Lung microvascular endothelial cell (primary cell): ENCODE data around the gene HOXA3. TPM values are rescaled to one million over a fixed set of nuclear protein-coding genes. Genes with fewer than 3 reads are reported as not detected.

Source experiments
- DNase-seq, 2 donors: peaks; one replicate each; pipeline versions ENCODE4 v3.0.0 to v3.0.0-alpha.2; 2010; ENCODE audit warnings: low read depth in 2 of 2
- total RNA-seq: library from RNA; depleted of rRNA; stranded (reverse); fragments of >200 nt; gene quantifications from 2 replicates; pipeline ENCODE4 v1.2.1, GENCODE V29; 2014

Gene HOXA3
- total RNA-seq, 1 donor from 2014 or later: 5.0 TPM

GRCh38 chr7:27145914-27146412 lies 6.4 kb downstream of the HOXA3 start:
- no peak for DNase-seq

DNA sequence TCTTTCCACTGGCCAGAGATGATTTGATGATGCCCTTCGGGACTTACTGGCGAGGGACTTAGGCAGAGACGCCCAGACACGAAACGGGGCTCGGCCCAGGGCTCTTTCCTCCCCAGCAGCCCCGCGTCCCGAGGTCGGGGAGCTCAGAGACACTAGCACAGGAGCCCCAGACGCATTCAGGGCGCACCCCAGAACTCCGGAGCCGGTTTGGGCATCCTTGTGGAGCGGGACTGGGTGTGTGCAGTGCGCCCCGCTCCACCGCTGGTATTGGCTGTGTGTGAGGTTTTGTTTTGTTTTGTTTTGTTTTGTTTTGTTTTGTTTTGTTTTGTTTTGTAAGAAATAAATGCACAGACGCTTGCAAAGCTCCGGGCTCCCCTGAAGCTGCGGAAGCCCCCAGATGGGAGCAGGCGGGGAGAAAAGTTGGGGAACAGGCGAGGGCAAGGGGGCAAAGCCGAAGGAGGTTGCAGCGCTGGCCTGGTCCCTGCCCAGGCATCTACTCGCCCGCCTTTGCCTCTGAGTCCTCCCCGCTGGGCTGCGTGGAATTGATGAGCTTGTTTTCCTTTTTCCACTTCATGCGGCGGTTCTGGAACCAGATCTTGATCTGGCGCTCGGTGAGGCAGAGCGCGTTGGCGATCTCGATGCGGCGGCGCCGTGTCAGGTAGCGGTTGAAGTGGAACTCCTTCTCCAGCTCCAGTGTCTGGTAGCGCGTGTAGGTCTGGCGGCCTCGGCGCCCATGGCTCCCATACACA lies 7.0 kb downstream of the HOXA3 start:
- DNase-seq: no peak

- no peak for DNase-seq
Observed at GRCh38 chr7:27144781-27145164, 7.6 kb downstream of the HOXA3 start.

DNA sequence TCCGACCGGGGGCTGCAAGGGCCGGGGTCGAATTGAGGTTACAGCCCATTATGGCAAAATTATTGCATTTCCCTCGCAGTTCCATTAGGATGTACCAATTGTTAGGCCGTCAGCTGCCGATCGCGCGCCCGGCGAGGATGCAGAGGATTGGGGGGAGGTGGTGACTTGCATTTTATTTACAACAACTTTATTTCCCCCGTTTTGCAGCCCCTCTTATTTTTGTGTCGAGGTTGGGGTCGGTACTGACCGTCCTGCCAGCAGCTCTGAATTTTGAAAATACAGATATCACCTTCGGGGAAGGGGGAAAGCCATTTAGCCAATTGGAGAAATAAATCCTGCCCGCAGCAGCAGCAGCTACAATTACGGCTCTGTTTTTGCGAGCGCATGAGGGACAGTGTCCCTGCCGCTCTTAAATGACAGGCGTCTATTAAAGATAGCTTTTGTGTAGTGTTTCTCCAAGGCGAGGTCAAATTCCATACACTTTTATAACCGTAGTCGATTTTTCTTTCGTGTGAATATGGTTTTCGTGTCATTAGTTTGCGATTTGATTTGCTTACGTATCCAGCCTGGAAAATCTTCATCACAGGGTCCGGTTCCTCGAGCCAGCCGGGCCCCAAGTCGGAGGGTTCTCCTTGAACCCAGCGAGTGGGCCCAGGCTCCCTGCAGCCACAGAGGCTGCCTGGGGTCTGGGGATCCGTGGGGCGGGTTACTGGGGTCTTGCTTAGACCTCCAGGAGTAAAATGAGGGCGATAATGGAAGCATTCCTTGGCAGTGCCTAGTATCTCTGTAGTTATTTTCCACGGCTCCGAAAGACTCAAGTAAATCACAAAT lies 8.2 kb downstream of the HOXA3 start:
- DNase-seq: peak in 1 of 2 donors; percentile 48

- DNase-seq: peak; percentile 93 to 99
Observed at GRCh38 chr7:27143023-27143949, 9.1 kb downstream of the HOXA3 start, which contains the start of gene HOXA5. Gene HOXA5 (minus strand): TSS chr7:27143681. CDS start chr7:27143607, 74 bp downstream.

DNA sequence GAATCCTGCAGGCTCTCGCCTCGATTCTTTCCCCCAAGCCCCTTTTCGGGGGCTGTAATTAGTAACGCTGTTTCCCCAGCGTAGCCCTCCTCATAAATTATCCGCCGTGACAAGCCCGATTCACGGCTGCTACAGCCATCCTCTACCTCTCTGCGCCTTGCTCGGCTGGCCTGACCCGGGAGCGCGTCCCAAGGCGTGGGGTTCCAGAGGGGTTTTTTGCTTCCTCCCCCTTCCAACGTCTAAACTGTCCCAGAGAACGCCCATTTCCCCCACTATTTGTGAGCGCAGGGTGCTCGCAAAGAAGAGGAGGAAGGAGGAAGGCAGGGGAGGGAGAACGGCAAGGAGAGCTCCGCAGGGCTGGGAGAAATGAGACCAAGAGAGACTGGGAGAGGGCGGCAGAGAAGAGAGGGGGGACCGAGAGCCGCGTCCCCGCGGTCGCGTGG lies 9.8 kb downstream of the HOXA3 start:
- peak in 1 of 2 donors; percentile 31 for DNase-seq

GRCh38 chr7:27141923-27142579 lies 10.3 kb downstream of the HOXA3 start:
- DNase-seq: peak; percentile 81

- peak in 1 of 2 donors; percentile 52 for DNase-seq
Observed at GRCh38 chr7:27141137-27141922, 11.1 kb downstream of the HOXA3 start.

GRCh38 chr7:27140126-27140857 lies 12.1 kb downstream of the HOXA3 start:
- peak in 1 of 2 donors; percentile 38 for DNase-seq

DNA sequence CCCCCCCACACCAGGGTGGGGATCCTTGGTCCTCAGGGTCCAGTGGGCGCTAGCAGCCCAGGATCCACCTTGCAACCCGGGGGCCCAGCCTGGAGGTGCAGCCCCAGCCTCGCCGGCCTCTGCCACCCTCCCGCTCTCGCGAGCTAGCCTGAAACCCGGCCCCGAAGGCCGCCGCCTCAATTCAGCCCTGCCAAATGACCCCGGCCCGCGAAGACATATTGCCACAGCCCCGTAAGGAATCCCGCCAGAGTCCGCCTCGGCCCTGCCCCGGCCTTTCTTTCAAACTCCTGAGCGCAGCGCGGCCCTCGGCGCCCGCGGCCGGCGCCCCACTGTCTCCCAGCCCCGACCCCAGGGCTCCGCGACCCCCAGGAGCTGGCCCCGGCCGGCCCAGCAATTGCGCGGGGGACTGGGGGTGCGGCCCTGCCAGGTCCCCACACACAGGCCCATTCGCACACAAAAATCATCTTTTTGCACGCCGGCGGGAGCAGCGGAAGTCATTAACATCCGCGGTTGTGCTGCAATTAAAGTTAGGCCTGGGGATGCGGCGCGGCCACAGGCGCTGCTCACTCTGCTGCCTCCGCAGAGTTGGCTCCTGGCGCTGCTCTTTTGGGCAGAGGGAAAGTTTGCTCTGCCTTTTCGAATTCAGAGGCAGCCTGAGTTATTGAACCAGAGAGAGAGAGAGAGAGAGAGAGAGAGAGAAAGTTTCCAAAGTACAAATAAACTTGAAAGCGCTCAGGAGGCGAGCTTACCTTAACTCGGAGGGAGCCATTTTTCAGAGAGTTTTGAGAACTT lies 12.9 kb downstream of the HOXA3 start:
- peak in 1 of 2 donors; percentile 69 for DNase-seq

DNA sequence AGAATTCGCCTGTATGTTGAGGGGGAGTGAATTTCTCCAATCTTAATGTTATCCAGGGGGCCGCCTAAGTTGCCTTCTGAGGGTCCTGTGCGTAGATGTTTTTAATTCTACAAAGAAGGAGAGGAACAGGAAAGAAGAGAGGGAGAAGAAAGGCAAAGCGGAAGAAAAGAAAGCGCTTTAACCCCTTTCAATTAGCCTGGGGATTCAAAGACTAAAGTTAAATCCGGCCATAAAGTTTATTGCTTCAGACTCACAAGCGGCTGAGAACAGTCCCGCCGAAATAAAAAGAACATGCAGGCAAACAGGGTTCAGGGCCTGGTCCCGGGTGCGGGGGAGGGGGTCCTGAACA lies 13.4 kb downstream of the HOXA3 start:
- no peak for DNase-seq

- no peak for DNase-seq
Observed at GRCh38 chr7:27138472-27138871, 13.9 kb downstream of the HOXA3 start.

DNA sequence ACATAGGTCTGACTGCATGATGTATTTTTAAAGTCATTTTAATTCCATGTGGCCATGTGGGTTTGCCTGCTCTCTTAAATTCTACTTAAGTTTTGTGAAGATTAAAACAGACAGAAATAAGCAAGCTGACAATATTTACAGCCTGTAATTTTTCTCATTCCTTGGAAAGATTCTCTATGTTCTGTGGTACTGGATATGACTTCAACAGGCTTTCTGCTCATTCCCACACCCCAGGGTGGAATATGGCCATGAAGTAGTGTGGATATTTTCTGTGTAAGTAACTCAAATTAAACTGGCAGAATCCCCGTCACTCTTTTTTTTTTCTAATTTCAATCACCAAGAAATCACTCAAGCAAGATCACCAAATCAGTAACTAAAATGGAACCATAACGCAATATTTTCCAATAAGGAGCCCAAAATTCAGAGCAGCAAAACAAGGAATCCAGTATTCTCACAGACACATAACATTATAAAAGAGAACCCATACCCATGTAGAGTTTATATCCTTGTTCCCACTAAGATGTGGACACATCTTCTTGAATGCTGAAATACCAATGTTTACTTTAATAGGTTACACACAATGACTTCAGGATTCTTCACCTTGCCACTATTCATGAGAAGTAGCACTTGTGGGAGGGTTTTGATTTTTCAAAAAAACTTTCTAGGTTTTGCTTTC lies 14.6 kb downstream of the HOXA3 start:
- no peak for DNase-seq

- peak; percentile 84 to 93 for DNase-seq
Observed at GRCh38 chr7:27134392-27134791, 18.0 kb downstream of the HOXA3 start.

DNA sequence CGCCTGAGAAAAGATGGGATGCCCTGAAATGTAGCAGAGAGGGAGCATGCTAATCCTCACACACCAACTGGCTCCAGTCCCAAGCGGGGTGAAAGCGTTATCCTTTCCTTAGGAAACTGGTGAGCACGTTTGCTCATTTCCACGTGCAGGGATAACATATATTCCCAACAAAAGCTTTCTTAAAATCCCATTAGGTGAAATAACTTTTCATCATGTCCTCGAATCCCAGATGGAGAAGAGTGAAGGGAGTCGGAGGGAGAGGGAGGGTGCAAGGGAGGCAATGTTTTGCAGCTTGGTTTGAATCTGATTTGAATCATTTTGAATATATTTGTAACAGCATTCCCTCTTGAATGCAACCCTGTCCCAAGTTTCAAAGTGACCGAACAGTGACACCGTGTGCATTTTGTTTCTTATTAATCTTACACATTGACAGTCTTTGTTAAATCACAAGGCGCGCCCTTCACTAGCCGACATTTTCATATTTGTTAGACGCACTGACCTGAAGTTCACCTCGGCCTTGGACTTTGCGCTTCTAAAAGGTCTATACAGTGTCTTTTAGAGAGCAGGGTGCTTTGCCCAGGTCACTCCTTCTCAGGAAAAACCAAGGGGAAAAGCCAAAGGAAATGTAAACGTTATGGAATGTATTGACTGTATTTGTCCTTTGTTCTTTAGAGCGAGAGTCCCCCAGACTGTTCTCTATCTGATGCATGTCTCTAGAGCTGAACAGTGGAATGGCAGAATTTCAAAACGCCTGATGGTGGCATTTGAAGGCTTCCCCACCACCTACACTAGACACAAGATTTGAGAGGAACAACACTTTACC lies 18.8 kb downstream of the HOXA3 start:
- DNase-seq: peak; percentile 57 to 60

DNA sequence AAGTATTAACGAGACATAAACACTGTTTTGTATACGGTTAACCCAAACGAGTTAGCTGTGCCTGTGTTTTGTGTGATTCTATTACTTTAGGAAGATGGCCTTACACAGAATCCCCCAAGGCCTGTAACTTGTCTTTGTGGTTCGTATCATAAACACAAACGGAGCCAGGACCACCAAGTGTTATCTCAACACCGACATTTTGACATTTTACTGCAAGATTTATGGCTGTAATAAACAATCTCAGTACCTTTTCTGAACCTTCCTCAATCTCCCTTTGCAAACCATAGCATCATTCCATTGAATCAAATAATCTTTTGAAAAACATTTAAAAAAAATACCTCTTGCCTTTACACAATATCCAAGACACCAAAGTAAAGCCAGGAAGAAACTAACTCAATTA lies 19.4 kb downstream of the HOXA3 start:
- DNase-seq: no peak

DNA sequence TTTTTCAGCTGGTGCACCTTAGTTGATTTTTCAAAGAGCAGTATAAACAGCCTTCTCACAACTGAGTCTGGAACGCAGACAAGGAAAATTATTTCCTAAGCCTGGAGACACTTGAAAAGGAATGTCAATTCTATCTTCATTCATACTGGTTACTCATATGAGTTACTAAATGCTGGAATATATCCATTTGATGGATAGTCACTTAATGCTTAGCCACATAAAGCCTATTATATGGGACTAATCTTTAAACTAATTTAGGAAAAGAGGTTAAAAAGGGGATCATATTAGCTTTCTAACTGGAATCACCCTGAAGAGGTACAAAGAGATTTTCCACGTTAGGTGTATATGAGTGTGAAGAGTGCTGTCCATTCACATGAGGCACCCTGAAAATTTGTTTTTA lies 20.2 kb downstream of the HOXA3 start:
- no peak for DNase-seq
